Embryonic facial prominence (tissue), 1 donor: ENCODE results near the gene GOPC.
"Not testable (repeated sequence)": the region's sequence is repeated elsewhere in the genome, so short reads cannot be mapped to it uniquely, and the experiment has no call there.

Source experiments
- DNase-seq: peaks from one replicate; pipeline ENCODE4 v3.0.0-alpha.2; 2016; ENCODE audit errors: extremely low spot score

GOPC gene

GRCh38 chr6:117548797-117549301 lies 53.5 kb downstream of the GOPC start:
- DNase-seq, result no peak

GRCh38 chr6:117547688-117548621 lies 54.4 kb downstream of the GOPC start:
- DNase-seq, result no peak

GRCh38 chr6:117546674-117547073 lies 55.6 kb downstream of the GOPC start:
- no peak for DNase-seq

DNA sequence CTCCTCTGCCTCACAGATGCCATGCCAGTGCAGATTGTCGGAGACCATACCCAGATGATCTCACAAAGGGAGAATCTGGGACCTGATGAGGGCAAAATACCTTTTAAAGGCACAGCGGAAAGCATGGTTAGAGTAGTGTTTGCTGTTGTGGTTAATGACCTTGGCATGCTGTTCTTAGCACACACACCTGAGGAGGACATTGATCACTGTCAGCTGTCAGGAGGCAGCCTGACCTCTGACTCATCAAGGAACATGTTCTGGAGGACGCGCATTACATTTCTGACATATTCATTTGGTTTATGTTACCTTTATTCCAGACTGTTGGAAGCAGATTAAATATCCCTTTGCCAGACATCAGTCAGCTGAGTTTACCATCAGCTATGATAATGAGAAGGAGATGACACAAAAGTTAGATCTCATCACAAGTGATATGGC lies 57.1 kb downstream of the GOPC start:
- no peak for DNase-seq

GRCh38 chr6:117544716-117545115 lies 57.6 kb downstream of the GOPC start:
- DNase-seq, result no peak

GRCh38 chr6:117542493-117542892 lies 59.8 kb downstream of the GOPC start:
- no peak for DNase-seq

DNA sequence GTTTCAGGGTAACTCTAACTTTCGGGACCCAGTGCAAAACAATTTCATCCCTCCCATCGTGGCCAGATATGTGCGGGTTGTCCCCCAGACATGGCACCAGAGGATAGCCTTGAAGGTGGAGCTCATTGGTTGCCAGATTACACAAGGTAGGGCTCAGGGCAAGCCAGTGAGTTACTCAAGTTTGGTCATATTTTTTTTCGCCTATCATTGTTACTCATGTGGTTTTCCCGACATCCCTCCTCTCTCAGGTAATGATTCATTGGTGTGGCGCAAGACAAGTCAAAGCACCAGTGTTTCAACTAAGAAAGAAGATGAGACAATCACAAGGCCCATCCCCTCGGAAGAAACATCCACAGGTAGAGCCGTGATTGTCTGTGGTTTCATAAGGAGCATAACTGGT lies 61.6 kb downstream of the GOPC start:
- DNase-seq, result no peak

DNA sequence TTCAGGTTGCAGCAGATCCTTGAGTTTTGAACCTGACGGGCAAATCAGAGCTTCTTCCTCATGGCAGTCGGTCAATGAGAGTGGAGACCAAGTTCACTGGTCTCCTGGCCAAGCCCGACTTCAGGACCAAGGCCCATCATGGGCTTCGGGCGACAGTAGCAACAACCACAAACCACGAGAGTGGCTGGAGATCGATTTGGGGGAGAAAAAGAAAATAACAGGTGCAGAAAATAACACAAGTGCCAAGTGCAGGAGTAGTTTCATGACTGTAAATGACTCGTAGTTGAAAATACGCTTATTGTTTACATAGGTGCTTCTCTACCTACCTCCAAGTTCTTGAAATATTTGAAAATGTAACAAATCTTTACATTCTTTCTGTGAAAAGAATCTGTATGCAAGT lies 63.7 kb downstream of the GOPC start:
- no peak for DNase-seq

DNA sequence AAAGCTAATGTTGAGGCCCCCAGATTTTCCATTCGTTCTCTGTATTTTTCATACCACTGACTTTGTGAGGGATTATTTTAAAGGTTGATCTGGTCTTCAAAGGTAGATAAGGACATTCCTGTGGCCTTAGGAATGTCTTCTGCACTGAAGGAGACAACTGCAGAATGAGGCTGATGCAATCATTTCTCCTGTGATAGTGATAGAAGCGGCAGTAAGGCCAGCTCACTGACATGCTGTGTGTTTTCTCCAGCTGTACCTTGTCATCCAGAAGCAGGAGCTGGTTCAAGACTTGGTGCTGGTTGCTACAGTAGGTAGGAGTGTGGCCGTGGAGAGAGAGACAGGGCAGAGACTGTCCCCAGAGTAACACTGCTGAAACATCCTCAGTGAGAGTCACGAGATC lies 66.0 kb downstream of the GOPC start:
- no peak for DNase-seq

- no peak for DNase-seq
Measured at GRCh38 chr6:117534974-117535373, 67.3 kb downstream of the GOPC start.

GRCh38 chr6:117533775-117534174 lies 68.5 kb downstream of the GOPC start:
- no peak for DNase-seq

- DNase-seq, result no peak
Measured at GRCh38 chr6:117531809-117532725, 70.2 kb downstream of the GOPC start.

GRCh38 chr6:117531346-117531745 lies 71.0 kb downstream of the GOPC start:
- DNase-seq, result no peak

DNA sequence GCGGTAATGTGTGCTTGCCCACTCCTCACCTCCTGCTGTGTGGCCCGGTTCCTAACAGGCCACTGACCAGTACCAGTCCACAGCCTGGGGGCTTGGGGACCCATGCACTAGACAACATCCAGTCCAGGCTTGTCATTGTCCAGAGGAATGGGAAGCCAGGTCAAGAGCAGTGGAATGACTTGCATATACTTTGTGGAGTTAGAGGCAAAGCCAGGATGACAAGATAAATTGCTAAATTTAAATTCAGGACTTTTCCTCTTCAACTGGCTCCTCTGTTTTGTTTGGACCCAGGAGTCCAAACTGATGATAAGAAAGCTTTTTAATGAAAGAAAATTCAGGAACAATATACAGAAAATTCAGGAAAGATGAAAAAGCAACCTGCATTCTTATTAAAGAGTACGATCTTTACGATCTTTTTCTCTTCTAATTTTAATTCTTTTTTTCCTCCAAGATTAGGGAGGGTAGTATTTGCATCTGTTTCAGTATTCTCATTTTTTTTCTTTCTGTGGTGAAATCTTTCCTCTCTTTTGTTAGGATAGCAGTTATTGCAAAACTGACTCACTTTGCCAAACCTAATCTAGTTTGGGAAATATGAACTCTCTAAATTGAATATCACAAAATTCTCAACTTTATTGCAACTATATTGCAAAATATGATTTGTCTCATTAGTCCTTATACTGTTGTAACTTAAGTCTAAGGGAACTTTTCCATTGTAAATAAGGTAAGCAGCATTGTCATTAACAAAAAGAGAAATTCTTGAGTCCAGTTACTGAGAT lies 71.7 kb downstream of the GOPC start:
- DNase-seq, result no peak

DNA sequence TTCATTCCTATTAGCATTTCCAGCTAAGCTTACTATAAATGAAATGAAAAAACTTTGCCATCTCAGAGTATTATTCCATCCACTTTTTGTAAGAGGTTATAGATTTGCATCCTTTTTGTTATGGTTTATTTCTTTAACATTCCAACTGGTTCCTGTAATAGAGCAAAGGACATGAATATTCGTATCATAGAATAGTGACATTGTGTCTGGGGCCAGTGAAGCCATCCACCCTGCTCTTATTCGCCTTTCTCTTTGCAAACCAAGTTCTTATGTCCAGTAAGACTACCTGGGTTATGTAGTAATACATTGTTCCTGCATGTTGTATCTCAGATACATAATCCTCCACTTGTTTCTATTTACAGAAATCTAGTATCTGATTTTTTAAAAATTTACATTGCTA lies 76.7 kb downstream of the GOPC start:
- no peak for DNase-seq

DNA sequence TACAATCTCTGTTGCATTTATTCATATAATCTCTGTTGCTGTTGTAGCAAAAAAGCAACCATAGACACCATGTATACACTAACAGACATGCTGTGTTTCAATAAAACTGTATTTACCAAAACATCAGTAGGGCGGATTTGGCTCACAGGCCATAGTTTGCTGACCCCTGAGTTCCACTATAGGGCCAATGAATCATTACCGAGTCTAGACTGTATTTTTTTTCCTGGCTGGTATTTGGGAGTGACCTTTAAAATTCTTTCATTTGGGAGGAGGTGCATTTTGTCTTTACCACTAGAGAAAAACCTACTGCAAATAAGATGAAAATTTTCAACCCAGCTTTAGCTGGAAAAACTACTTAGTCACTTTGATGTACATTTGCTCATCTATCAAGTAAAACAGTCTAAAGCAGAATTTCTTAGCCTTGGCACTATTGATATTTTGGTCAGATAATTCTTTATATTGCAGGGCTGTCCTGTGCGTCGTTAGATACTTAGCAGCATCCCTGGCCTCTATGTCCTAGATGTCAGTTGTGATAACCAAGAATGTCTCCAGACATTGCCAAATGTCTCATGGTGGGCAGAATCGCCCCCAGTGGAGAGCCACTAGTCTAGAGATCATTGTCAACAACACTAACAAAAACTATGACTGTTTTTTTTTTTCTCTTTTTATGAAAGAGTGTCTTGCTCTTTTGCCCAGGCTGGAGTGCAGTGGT lies 80.4 kb downstream of the GOPC start:
- no peak for DNase-seq

DNA sequence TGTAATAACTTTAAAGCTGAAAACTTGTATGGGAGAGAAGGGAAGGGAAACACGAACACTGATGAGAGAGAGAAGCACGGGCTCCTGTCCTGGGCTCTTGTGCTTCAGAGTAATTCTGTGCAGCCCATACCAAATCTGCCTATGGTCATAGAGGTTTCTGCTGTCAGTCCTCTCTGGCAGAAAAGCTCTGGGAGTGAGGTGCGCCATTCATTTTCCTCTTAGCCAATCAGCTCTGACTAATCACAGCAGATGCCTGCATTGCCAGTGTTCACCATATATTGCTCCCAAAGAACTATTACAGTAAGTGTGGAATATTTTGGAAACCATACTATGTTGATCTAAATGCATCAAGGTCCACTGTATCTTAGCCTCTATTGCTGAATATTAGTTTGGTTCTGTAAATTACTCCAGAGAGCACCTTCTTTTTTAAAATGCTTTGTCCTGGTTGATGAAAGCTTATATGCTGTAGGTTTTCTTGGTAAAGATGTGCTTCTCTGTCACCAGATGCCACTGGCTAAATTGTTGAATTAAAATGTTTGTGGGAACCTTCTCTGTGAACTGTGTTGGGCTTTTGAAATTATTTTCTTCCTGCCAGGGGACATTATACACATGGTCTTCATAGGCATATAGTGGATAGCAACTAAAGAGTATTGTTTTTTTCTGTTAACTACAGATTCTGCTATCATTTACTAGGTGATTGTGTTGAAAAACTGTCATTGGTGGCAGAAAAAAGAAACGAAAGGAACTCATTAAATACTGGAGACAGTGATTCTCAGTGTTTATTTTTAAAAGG lies 81.5 kb downstream of the GOPC start:
- DNase-seq, result no peak

- DNase-seq, result no peak
Measured at GRCh38 chr6:117518870-117519269, 83.4 kb downstream of the GOPC start.

- not testable (repeated sequence) for DNase-seq
Measured at GRCh38 chr6:117517995-117518394, 84.3 kb downstream of the GOPC start.

GRCh38 chr6:117515326-117515725 lies 87.0 kb downstream of the GOPC start:
- no peak for DNase-seq
